Measurements from ENCODE around the gene C22orf15.

Gene C22orf15

GRCh38 chr22:23772649-23773473, 10.1 kb downstream of the C22orf15 start, which contains the start of gene MMP11:
Gene MMP11, plus strand, starts transcription at chr22:23772849. Its CDS starts 22 bp downstream, at chr22:23772871.
- in situ Hi-C loops (cut with MboI; ENCODE audit: low sequenced_read_pairs), result no loop called here

- in situ Hi-C loops (cut with MboI; ENCODE audit: low sequenced_read_pairs), result no loop called here
Observed at GRCh38 chr22:23773483-23774113, 10.8 kb downstream of the C22orf15 start.

GRCh38 chr22:23774114-23774921, 11.5 kb downstream of the C22orf15 start:
- in situ Hi-C loops (cut with MboI; ENCODE audit: low sequenced_read_pairs), result no loop called here

GRCh38 chr22:23774922-23775436, 12.2 kb downstream of the C22orf15 start:
- in situ Hi-C loops (cut with MboI; ENCODE audit: low sequenced_read_pairs), result no loop called here

- in situ Hi-C loops (cut with MboI; ENCODE audit: low sequenced_read_pairs), result no loop called here
Observed at GRCh38 chr22:23775779-23776375, 13.1 kb downstream of the C22orf15 start.

GRCh38 chr22:23777776-23778576, 15.2 kb downstream of the C22orf15 start:
- in situ Hi-C loops (cut with MboI; ENCODE audit: low sequenced_read_pairs), result no loop called here

GRCh38 chr22:23778577-23778900, 15.7 kb downstream of the C22orf15 start:
- in situ Hi-C loops (cut with MboI; ENCODE audit: low sequenced_read_pairs), result no loop called here

- in situ Hi-C loops (cut with MboI; ENCODE audit: low sequenced_read_pairs), result no loop called here
Observed at GRCh38 chr22:23779083-23779482, 16.3 kb downstream of the C22orf15 start.

GRCh38 chr22:23779731-23780130, 16.9 kb downstream of the C22orf15 start:
- in situ Hi-C loops (cut with MboI; ENCODE audit: low sequenced_read_pairs), result no loop called here

GRCh38 chr22:23780146-23780748, 17.5 kb downstream of the C22orf15 start:
- in situ Hi-C loops (cut with MboI; ENCODE audit: low sequenced_read_pairs), result no loop called here

GRCh38 chr22:23781065-23781464, 18.3 kb downstream of the C22orf15 start:
- in situ Hi-C loops (cut with MboI; ENCODE audit: low sequenced_read_pairs), result no loop called here

GRCh38 chr22:23781511-23782183, 18.9 kb downstream of the C22orf15 start:
- in situ Hi-C loops (cut with MboI; ENCODE audit: low sequenced_read_pairs), result no loop called here

GRCh38 chr22:23782252-23782651, 19.5 kb downstream of the C22orf15 start:
- in situ Hi-C loops (cut with MboI; ENCODE audit: low sequenced_read_pairs), result no loop called here

- in situ Hi-C loops (cut with MboI; ENCODE audit: low sequenced_read_pairs), result no loop called here
Observed at GRCh38 chr22:23782703-23783102, 19.9 kb downstream of the C22orf15 start.

- in situ Hi-C loops (cut with MboI; ENCODE audit: low sequenced_read_pairs), result no loop called here
Observed at GRCh38 chr22:23783265-23784150, 20.7 kb downstream of the C22orf15 start.

GRCh38 chr22:23784215-23784732, 21.5 kb downstream of the C22orf15 start:
- in situ Hi-C loops (cut with MboI; ENCODE audit: low sequenced_read_pairs), result no loop called here

- in situ Hi-C loops (cut with MboI; ENCODE audit: low sequenced_read_pairs), result no loop called here
Observed at GRCh38 chr22:23786261-23786710, 23.5 kb downstream of the C22orf15 start.

All from HL-60/S4 treated with retinoic acid at 250 ng/mL for 4 days and 3 days (cell line).